Effector memory CD8-positive, alpha-beta T cell (primary cell): Measurements from ENCODE around the gene FABP6.

Experiments
- ATAC-seq: fragments of 150-1000 bp; cut with Tn5 transposase; replicated peaks from 2 replicates; pipeline ENCODE4 v1.10.0; 2021; ENCODE audit warnings: mild to moderate bottlenecking, moderate library complexity
- DNase-seq, 3 experiments: peaks; one replicate each; pipeline ENCODE4 v3.0.0; 2021
- H3K27ac Mint-ChIP-seq, 2 donors: one replicate each; pipeline ENCODE4 v1.8.0; 2022; ENCODE audit warnings: mild to moderate bottlenecking in 2 of 2, mixed read lengths in 2 of 2, moderate library complexity in 2 of 2
- H3K27me3 Mint-ChIP-seq, 2 donors: one replicate each; pipeline ENCODE4 v1.8.0; 2022; ENCODE audit warnings: mixed read lengths in 2 of 2
- H3K36me3 Mint-ChIP-seq: one replicate; pipeline ENCODE4 v1.8.0; 2022; ENCODE audit warnings: mild to moderate bottlenecking, moderate library complexity, mixed read lengths; ENCODE audit not compliant: insufficient read depth
- H3K4me1 Mint-ChIP-seq, 2 donors: one replicate each; pipeline ENCODE4 v1.8.0; 2022; ENCODE audit warnings: low read depth in 2 of 2, mixed read lengths in 2 of 2
- H3K4me3 Mint-ChIP-seq, 2 donors: one replicate each; pipeline ENCODE4 v1.8.0; 2022; ENCODE audit warnings: mild to moderate bottlenecking in 2 of 2, mixed read lengths in 2 of 2, moderate library complexity in 2 of 2
- H3K9me3 Mint-ChIP-seq, 2 donors: one replicate each; pipeline ENCODE4 v1.8.0; 2022; ENCODE audit warnings: mixed read lengths in 2 of 2

Gene FABP6

DNA sequence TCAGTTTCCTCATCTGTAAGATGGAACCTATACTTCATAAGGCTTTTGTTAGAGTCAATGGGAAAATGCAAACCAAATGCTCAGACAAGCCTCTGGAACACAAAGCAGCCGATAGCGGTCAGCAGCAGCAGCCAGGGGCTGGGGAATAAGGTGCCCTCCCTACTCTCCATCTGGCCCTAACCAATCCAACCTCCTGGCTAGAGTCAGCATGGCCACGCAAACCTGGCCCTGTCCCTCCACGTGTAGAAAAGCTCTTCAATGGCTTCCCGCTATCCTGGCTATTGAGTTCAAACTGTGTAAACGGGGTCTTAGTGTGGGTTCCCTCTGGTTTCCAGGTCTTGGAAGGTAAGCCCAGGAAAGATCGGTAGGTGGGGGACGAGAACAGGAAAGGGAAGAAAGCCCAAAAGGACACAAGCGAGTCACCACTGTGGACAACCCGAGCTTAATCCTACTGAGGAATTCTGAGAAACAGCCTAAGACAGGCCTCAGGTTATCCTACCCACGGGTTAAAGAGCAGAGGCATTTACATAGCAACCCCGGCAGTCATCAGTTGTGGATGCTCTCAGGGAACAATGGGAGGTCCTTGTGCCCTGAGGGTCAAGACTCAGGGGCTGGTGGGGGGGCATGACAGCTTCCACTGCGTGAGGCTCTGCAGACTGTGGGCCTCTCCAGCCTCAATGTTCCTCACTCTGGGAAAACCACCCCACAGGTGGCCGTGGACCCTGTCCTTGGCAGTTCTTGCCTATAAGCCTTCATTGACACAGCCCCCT, 30.9 kb downstream of the FABP6 start:
- Mint-ChIP-seq H3K27me3 (peaks cover 24 to 41% of the 10 kb centered on the region in 2 donors), H3K4me1 (no peaks in the 10 kb centered on the region), H3K4me3 (no peak overlapping the region), H3K36me3 (no peaks in the 10 kb centered on the region), H3K27ac (no peak overlapping the region), H3K9me3 (no peaks in the 10 kb centered on the region)
- ATAC-seq, result no peak
- DNase-seq, result no peak

DNA sequence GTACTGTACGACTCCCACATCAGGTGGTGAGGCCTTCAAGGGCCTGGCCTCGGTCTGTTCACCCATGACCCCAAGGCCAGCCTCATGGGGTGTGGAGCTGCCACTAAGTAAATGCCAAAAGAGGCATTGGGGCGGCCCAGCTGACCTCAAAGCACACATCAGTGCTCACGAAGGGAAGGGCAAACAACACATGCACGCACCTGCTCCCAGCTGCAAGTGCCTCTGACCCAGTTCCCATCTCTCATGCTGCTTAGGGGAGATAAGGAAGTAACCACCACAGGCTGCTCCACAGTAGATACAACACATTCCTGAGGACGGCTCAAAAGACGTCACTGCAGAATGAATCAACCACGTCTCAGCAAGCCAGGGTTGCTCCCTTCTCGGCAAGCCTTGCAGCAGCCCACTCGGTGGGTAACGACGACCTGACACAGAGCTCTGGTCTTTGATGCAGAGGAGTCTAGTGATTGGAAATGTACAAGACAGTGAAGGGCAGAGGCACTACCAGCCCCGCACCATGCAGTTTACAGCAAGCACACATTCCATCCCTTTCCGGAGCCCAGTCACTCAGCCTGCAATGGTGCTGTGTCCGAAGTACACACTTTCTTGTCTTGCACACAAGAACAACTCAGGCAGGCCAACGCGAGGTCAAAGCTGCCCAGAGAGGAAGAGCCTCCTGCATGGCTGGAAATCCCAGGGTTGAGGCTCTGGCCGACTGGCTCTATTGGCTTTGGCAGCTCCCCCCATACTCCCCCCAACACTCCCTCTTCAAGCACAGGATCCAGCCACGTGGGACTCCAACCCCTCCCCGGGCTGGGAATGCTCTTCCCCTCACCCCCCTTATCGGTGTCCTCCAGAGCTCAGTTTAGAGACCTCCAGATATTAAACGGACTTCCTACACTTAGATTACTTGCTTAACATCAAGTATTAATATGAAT, 31.8 kb downstream of the FABP6 start:
- Mint-ChIP-seq H3K36me3 (no peaks in the 10 kb centered on the region), H3K9me3 (no peaks in the 10 kb centered on the region), H3K27ac (no peak overlapping the region), H3K4me3 (no peak overlapping the region), H3K27me3 (peaks cover 29 to 46% of the 10 kb centered on the region in 2 donors), H3K4me1 (no peaks in the 10 kb centered on the region)
- DNase-seq (no peak), ATAC-seq (no peak)

- no peak overlapping the region for H3K4me3 Mint-ChIP-seq
- H3K9me3 Mint-ChIP-seq, result no peaks in the 10 kb centered on the region
- H3K36me3 Mint-ChIP-seq, result no peaks in the 10 kb centered on the region
- H3K27ac Mint-ChIP-seq, result no peak overlapping the region
- ATAC-seq (no peak), DNase-seq (no peak)
- H3K27me3 Mint-ChIP-seq, result peaks cover 33 to 53% of the 10 kb centered on the region in 2 donors
- H3K4me1 Mint-ChIP-seq, result no peaks in the 10 kb centered on the region
Observed at GRCh38 chr5:160262151-160263074, 33.1 kb downstream of the FABP6 start.

DNA sequence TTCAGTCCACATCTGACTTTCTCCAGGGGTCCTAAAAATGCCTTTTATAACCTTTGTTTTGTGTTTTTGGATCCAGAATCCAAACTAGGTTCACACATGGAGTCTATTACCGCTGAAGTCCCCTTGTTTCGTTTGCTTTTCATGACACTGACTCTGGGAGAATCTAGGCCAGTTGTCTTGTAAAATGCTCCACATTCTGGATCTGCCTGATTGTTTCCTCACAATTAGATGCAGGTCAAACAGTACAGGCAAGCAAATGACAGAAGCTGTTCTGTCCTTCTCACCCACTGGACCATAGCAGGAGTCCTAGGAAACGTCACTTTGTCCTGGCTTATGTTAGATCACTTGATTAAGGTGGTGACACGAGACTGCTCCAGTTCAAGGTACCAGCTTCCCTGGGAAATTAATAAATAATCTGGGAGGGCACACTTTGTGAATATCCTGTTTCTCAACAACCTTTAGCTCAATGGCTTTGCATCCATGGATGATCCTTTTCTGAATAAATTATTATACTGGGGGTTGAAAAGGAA, 34.1 kb downstream of the FABP6 start:
- Mint-ChIP-seq H3K4me1 (no peaks in the 10 kb centered on the region), H3K36me3 (no peaks in the 10 kb centered on the region), H3K27ac (no peak overlapping the region)

DNA sequence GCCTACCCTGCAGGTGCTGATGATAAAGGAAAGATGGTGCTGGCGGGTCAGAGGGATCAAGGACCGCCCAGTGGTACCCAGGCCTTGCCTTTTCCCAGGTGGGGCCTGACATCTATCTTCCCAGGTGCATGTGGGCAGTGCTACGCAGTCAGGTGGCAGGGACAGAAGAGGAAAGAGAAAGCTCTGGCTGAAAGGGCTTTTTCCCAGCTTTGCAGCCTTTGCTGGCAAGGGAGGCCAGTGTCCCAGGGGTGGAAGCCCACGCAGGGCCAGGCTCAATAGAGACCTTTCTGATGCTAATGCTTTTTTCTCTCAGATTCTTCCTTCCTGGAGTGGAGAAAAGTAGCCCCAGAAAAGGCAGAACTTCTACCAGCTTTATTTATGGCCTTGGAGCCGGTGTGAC, 36.7 kb downstream of the FABP6 start:
- Mint-ChIP-seq H3K36me3 (no peaks in the 10 kb centered on the region), H3K27ac (no peak overlapping the region), H3K27me3 (peaks cover 27 to 57% of the 10 kb centered on the region in 2 donors), H3K9me3 (no peaks in the 10 kb centered on the region), H3K4me1 (no peaks in the 10 kb centered on the region), H3K4me3 (no peak overlapping the region)
- DNase-seq (no peak), ATAC-seq (no peak)

More for the DNA sequence above, 34.1 kb downstream of the FABP6 start:
- Mint-ChIP-seq H3K4me3 (no peak overlapping the region), H3K27me3 (peaks cover 33 to 61% of the 10 kb centered on the region in 2 donors), H3K9me3 (no peaks in the 10 kb centered on the region)
- ATAC-seq, result no peak
- no peak for DNase-seq

DNA sequence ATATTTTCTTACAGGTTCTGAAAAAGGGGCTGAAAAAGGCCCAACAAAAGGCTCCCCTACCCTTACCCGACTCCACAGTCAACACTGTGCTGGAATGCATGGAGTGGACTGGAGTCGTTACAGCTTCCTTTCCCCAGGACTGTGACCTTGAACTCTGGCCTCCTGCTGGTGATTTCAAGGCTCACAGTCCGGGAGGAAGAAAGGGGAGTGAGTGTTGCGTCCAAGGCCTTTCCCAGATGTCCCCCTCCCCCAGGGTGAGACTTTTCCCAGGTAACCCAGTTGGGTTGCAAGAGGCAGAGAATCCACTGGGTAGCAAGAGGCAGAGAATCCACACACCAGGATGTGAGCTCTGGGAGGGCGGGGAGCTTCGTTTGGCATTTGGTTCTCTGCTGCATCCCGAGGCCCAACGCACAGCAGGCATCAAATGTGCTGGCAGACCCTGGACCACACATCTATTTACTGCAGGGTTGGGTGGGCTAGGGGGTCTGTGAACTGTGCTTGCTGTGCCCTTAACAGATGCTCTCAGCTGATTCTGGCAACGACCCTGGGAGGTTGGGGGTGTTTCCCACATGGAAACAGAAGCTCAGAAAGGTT, 37.5 kb downstream of the FABP6 start:
- no peaks in the 10 kb centered on the region for H3K9me3 Mint-ChIP-seq
- H3K4me3 Mint-ChIP-seq, result no peak overlapping the region
- peaks cover 3 to 4% of the 10 kb centered on the region in 2 donors for H3K4me1 Mint-ChIP-seq
- H3K27ac Mint-ChIP-seq, result no peak overlapping the region
- H3K27me3 Mint-ChIP-seq, result peaks cover 24 to 57% of the 10 kb centered on the region in 2 donors
- no peak for DNase-seq
- ATAC-seq, result no peak
- H3K36me3 Mint-ChIP-seq, result no peaks in the 10 kb centered on the region

- DNase-seq (no peak), ATAC-seq (no peak)
- no peaks in the 10 kb centered on the region for H3K36me3 Mint-ChIP-seq
- H3K4me1 Mint-ChIP-seq, result peaks cover 3 to 4% of the 10 kb centered on the region in 2 donors
- H3K4me3 Mint-ChIP-seq, result no peak overlapping the region
- no peak overlapping the region for H3K27ac Mint-ChIP-seq
- peaks cover 22 to 47% of the 10 kb centered on the region in 2 donors for H3K27me3 Mint-ChIP-seq
- H3K9me3 Mint-ChIP-seq, result no peaks in the 10 kb centered on the region
Observed at GRCh38 chr5:160268121-160268520, 38.8 kb downstream of the FABP6 start.

DNA sequence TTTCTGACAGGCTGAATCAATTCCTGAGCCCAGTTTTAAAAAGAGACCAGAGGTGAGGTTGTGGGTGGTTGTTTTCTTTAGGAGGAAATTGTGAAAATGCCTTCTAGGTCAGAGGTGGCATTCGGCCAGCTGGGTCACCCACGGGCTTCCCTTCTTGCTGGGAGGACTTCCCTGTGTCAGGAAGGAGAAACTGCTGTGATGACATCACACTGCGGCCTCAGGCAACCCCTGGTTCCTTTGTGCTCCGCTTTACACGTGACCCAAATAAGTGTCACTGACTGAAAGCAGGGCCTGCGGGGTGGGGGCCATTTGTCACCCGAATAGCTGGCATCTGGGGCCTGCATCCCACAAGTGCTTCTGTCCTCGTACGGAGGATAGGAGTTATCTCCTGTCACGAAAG, 39.7 kb downstream of the FABP6 start:
- H3K9me3 Mint-ChIP-seq, result no peaks in the 10 kb centered on the region
- H3K27ac Mint-ChIP-seq, result no peak overlapping the region
- ATAC-seq (peak; percentile 33), DNase-seq (no peak)
- no peak overlapping the region for H3K4me3 Mint-ChIP-seq
- peaks cover 2% of the 10 kb centered on the region for H3K36me3 Mint-ChIP-seq
- H3K4me1 Mint-ChIP-seq, result peaks cover 3 to 4% of the 10 kb centered on the region in 2 donors
- H3K27me3 Mint-ChIP-seq, result peaks cover 13 to 38% of the 10 kb centered on the region in 2 donors

DNA sequence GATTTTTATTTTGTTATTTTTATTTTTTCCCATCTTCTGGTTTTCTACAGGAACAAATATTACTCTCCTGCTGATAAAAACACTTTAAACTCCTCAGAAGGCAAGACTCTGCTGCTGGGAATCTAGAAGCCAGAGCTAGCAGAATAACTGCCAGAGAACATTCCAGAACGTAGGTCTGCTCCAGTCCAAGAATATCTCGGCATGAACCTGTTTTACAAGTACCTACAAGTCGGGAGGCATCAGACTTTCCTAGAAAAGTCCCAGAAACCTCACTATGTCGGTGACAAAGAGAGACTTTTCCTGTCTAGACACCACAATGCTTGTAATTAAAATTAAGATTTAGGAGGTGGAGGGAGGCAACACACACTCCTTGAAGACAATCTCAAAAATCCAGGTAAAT, 41.4 kb downstream of the FABP6 start:
- Mint-ChIP-seq H3K36me3 (peaks cover 2% of the 10 kb centered on the region), H3K4me1 (peaks cover 3 to 7% of the 10 kb centered on the region in 2 donors), H3K27me3 (peaks cover 17 to 34% of the 10 kb centered on the region in 2 donors), H3K9me3 (no peaks in the 10 kb centered on the region), H3K4me3 (no peak overlapping the region), H3K27ac (no peak overlapping the region)
- DNase-seq, result no peak
- no peak for ATAC-seq

- no peak overlapping the region for H3K27ac Mint-ChIP-seq
- H3K36me3 Mint-ChIP-seq, result peaks cover 2% of the 10 kb centered on the region
- no peaks in the 10 kb centered on the region for H3K9me3 Mint-ChIP-seq
- peaks cover 10 to 27% of the 10 kb centered on the region in 2 donors for H3K27me3 Mint-ChIP-seq
- no peak overlapping the region for H3K4me3 Mint-ChIP-seq
- H3K4me1 Mint-ChIP-seq, result peaks cover 3 to 7% of the 10 kb centered on the region in 2 donors
- no peak for ATAC-seq
- DNase-seq, result no peak
Observed at GRCh38 chr5:160271396-160271795, 42.1 kb downstream of the FABP6 start.

- peaks cover 2% of the 10 kb centered on the region for H3K36me3 Mint-ChIP-seq
- ATAC-seq (no peak), DNase-seq (no peak)
- H3K27me3 Mint-ChIP-seq, result peaks cover 8 to 25% of the 10 kb centered on the region in 2 donors
- no peaks in the 10 kb centered on the region for H3K9me3 Mint-ChIP-seq
- peaks cover 3 to 7% of the 10 kb centered on the region in 2 donors for H3K4me1 Mint-ChIP-seq
- no peak overlapping the region for H3K4me3 Mint-ChIP-seq
- no peak overlapping the region for H3K27ac Mint-ChIP-seq
Observed at GRCh38 chr5:160271836-160272235, 42.5 kb downstream of the FABP6 start.

DNA sequence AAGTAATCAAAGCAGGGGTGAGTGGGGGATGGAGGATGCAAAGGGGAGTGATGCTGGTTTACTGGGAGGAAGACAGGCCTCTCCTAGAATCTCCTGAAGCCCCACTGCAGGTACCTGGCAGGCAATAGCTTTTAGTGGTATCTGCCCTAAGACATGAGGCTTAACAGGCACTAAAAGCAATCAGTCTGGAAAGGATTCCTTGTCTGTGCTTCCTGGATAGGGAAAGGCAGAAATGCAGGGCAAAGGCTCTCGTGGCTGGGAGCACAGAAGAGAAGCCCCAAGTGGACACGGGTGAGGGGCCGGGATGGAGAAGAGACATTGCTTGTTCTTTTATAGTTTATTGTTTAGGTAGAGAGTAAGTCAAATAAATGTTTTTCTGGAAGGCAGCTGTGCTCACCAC, 43.0 kb downstream of the FABP6 start:
- no peak overlapping the region for H3K4me3 Mint-ChIP-seq

More for the DNA sequence above, 43.0 kb downstream of the FABP6 start:
- DNase-seq (no peak), ATAC-seq (no peak)
- H3K27me3 Mint-ChIP-seq, result peaks cover 12 to 29% of the 10 kb centered on the region in 2 donors
- H3K27ac Mint-ChIP-seq, result no peak overlapping the region
- H3K9me3 Mint-ChIP-seq, result no peaks in the 10 kb centered on the region
- peaks cover 3 to 7% of the 10 kb centered on the region in 2 donors for H3K4me1 Mint-ChIP-seq
- H3K36me3 Mint-ChIP-seq, result peaks cover 2% of the 10 kb centered on the region
